ENCODE data around the gene MARCHF6.
"Not testable (repeated sequence)": the region's sequence is repeated elsewhere in the genome, so short reads cannot be mapped to it uniquely, and the experiment has no call there.

Gene MARCHF6, protein sequence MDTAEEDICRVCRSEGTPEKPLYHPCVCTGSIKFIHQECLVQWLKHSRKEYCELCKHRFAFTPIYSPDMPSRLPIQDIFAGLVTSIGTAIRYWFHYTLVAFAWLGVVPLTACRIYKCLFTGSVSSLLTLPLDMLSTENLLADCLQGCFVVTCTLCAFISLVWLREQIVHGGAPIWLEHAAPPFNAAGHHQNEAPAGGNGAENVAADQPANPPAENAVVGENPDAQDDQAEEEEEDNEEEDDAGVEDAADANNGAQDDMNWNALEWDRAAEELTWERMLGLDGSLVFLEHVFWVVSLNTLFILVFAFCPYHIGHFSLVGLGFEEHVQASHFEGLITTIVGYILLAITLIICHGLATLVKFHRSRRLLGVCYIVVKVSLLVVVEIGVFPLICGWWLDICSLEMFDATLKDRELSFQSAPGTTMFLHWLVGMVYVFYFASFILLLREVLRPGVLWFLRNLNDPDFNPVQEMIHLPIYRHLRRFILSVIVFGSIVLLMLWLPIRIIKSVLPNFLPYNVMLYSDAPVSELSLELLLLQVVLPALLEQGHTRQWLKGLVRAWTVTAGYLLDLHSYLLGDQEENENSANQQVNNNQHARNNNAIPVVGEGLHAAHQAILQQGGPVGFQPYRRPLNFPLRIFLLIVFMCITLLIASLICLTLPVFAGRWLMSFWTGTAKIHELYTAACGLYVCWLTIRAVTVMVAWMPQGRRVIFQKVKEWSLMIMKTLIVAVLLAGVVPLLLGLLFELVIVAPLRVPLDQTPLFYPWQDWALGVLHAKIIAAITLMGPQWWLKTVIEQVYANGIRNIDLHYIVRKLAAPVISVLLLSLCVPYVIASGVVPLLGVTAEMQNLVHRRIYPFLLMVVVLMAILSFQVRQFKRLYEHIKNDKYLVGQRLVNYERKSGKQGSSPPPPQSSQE

DNA sequence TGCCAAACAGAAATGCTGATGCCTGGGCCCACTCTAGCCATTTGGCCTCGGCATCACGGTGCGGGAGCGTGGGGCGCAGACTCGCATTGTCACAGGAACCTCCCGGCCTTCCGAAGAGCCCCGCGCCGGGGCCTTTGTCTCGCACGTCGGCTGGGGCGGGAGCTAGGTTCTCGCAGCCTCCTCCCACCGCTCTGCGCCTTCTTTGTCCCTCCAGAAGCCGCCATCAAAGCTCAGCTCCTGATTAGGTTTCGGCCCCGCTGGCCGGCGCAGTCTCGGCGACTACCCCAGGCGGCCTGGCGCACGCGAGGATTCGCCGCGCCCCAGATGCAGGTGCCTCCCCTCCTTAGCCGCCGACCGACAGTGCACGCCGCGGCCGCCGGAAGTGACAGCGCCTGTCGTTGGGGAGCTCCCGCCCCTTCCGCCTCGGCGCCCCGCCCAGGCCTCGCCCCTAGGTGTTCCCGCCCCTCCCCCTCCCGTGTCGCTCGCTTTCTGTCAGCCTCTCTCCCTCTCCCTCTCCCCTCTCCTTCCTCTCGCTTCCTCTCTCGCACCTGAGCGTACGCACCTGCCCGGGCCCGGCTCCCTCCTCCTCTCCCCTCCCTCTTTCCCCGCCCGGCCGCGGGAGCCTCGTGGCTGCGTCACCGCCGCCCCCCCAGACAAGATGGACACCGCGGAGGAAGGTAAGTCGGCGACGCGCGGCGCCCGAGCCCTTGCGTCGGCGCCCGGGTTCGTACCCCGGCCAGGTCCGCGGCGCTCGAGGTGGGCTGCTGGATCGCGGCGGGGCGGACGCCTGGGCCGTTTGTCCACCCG lies at the start of gene MARCHF6:
Gene MARCHF6, plus strand, starts transcription at position 455 of the 807 bp plus-strand sequence. Its CDS starts 204 bp downstream, at position 659.
- DNase-seq: peak; percentile 97

DNA sequence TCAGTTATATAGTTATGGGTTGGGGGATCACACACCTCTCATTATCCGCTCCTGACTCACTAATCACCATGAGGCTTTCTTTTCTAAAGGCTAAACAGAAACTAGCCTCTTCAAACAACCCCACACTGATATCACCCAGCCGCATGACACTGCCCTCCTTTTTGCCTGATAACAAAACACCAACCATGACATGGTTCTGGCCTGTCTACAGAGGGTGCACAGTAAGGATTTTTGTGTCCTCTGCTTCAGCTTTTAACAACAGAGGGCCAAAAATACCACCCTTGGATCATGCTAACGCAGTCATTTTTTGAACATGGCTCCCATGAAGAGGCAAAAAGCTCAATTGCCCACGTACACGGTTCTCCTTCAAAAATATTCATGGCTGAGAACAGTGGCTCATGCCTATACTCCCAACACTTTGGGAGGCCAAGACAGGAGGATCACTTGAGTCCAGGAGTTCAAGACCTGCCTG lies 49.8 kb upstream of the MARCHF6 start:
- DNase-seq: no peak

DNA sequence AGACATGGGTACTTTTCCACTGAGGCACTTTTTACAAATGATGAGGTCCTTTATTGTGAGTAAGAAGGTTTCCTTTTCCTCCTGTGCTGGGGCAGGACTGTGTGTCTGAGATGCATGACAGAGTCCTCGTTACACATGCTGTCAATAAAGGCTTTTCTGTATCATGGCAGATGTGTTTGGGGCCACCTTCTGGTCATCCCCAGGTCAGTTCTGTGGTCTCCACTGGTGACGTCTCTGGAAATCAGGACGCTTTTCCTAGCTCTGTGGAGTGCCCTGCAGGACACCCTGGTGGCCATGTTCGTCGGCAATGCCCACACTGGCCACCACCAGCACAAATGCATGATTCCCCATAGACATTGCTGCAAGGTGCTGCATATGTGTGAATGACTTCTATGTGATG lies 48.6 kb upstream of the MARCHF6 start:
- no peak for DNase-seq

DNA sequence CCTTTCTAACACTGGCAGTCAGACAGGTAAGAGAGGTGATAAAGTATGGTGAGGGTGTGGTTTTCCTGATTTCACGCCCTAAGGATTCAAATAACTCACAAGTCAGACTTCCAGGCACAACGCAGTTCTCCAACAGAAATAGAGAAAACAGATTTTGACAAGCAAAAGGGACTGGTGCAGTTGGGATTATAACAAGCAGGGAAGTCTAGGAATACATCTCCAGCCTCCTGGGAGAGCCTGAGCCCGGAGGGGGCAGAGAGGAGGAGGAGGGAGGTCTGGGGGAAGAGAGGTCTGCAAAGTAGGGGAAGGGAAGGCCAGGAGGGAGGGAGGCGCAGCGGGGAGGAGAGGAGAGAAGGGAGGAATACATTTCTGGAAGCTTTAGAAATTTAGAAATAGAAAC lies 47.4 kb upstream of the MARCHF6 start:
- DNase-seq: no peak

DNA sequence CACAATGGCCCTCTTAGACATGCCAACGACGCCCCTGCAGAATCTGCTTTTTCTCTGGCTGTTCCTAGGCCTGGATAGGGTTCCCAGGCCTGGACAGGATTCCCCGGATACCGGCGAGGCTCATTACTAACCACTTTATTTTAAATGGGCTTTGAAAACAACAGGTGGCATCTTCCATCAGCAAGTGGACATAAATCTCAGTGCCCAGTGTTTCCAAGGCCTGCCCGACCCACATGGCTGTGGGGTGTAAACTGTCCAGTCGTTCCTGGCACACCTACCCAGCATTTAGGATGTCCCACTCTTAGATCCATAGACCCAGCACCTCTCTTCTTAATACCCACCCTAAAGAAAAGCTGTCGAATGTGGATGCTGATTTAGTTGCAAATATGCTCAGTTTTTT lies 46.7 kb upstream of the MARCHF6 start:
- DNase-seq: no peak

DNA sequence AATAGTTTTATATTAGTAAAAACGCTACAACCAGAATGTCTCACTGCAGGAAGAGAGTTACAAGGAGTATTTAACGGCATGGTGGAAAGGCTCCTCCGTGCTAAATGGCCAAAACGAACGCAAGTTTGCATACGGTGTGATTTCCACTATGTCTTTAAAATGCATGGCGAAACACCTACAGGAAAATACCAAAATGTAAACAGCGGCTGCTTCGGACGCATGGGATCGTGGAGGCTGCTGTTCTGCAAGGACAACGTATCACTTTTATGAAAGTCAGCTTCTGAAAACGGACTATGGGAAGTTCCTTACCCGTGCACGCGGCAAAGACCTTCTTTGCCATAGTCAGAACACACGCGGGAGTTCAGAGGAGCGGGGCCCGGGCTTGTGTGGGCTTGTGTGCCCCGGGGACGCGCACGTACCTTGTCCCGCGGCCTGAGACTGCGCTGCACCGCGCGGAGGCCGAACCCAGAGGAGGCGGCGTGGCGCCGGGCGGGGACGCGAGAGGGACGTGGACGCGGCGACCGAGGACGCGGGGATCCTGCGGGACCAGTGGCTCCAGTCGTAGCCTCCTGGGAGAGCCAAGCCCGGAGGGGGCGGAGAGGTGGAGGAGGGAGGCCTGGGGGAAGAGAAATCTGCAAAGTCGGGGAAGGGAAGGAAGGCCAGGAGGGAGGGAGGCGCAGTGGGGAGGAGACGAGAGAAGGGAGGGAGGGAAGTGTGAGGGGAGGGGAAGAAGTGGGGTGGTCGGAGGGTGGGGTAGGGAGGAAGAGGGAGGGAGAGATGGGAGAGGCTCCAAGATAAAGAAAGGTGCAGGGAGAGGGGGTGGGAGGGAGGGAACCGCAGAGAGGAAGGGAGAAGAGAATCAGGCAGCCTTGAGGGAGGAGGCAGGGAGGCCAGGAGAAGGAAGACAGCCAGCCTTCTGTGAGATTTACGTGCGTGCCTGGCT lies 46.0 kb upstream of the MARCHF6 start, which contains the start of gene CMBL:
Gene CMBL, minus strand, starts transcription at position 697 of the 943 bp plus-strand sequence. CDS start 17,140 bp downstream, outside the sequence.
- DNase-seq: peak; percentile 79

DNA sequence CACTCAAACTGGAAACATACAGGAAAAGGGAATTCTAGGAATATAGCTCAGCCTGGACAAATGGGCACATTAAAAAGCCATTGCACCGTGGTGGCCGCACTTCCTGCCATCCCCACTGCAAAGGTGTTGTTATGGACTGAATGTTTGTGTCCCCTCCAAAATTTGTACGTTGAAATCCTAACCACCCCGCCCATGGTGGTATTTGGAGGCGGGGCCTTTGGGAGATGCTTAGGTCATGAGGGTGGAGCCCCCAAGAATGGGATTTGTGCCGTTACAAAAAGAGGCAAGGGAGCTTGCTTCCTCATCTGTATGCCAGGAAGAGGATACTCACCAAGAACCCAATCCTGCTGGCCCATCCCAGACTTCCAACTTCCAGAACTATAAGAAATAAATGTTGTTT lies 44.7 kb upstream of the MARCHF6 start:
- DNase-seq: no peak

DNA sequence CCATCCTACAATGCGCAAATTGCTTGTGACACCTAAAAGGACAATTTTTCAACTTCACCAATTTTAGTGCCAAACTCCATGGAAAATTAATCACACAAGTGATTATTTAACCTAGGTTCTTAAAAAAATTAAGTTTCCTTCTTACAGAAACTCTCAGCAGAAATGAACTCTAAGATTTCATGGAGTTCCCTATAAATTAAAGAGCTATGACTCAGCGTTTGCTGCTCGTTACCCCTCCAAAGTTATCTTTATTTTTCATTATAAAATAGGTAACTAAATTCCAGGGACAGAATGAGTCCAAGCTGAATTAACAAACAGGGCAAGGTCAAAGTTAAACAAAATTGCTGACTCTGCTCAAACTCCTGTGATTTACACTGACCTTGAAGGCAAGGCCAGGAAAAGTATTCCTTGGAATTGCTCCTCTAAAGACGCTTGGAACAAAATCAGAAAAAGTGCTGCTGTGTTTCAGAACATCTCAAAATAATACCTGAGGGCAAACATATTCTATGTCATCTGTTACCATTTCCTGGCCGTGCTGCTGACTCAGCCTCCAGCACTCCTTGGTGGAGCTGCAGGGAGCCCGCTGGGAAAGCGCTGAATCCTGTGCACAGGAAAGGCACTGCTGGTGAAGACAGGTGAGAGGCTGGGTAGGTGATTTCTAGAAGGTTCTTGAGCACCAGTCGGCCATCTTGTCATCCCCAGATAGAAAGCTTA lies 43.3 kb upstream of the MARCHF6 start:
- DNase-seq: no peak

DNA sequence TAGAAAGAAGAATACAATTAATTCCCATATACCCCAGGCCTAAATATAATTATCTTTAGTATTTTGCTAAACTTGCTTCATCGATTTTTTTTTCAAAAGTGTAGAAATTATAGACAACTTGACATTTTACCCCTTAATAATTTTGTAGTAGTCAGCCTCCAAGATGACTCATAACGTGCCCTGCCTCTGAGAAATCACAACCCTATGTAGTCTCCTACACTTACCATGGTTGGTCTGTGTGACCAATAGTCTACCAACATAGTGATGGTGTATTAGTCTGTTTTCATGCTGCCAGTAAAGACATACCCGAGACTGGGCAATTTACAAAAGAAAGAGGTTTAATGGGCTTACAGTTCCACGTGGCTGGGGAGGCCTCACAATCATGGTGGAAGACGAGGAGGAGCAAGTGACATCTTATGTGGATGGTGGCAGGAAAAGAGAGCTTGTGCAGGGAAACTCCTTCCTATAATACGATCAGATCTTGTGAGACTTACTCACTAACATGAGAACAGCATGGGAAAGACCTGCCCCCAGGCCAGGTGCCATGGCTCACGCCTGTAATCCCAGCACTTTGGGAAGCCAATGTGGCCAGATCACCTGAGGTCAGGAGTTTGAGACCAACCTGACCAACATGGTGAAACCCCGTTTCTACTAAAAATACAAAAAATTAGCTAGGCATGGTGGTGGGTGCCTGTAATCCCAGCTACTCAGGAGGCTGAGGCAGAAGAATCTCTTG lies 42.5 kb upstream of the MARCHF6 start:
- DNase-seq: not testable (repeated sequence)

DNA sequence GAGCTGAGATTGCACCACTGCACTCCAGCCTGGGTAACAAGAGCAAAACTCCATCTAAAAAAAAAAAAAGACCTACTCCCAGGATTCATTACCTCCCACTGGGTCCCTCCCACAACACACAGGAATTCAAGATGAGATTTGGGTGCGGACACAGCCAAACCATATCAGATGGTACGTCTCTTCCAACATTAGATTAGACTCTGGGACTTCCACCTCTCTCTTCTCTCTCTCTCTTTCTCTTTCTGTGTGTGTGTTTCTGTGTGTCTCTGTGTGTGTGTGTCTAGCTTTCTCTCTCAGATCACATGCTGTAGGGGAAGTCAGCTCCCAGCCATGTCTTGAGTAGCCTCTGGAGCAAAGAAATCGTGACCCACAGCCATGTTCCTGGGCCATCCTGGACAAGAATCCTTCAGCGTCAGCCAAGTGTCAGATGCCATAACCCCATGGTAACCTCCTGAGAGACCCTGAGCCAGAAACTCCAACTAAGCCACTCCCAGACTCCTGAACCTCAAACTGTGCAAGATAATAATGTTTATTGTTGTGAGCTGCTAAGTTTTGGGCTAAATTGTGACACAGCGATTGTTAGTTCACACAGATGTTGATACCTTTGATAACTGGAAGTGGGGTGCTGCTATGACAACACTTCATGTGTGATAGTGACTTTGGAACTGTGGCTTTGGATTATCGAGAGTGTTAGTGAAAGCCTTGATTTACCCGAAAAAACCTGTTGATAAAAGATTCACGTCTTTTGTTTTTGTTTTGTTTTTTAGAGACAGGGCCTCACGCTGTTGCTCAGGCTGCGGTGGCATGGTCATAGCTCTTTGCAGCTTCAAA lies 41.7 kb upstream of the MARCHF6 start:
- DNase-seq: no peak

DNA sequence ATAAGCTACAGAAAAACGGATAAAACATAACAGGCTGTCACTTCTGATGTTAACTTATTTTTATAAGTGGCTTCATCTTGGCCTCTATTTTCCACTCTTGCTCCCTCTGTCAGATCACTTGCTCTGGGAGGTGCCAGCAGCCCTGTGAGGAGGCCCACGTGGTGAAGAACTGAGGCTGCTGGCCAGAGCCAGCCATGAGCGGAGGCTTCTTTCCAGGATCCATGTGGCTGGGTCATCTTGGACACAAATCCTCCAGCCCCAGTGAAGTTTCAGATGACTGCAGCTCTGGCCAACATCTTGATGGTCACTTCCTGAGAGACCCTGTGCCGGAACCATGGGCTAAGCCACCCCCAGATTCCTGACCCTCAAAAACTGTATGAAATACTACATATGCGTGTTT lies 38.3 kb upstream of the MARCHF6 start:
- DNase-seq: no peak

DNA sequence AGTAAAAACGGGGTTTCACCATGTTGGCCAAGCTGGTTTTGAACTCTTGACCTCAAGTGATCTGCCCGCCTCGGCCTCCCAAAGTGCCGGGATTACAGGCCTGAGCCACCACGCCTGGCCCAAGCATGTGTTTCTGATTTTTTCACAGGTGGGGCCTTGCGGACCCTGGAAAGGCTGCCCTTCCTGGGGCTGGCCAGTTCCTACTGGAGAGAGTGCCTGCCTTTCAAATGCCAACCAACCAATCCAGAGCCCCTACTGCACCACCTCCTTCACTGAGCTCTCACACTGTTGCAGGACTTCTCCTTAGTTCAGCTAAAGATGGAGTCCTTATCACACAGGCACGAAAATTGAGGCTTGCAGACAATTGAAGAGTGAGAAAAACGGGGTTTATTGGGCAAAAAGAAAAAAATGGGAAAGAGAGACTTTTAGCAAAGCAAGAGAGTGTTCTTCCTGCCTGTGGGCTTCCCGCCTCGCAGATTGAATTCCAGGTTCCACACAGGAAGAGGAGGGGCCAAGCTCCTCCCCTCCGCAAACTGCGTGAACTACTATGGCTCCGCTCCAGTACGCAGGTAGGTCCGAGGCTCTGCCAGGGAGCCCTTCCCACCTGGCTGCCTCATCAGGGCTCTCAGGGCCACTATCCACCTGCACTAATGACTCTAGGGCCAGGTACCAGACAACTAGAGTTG lies 37.5 kb upstream of the MARCHF6 start:
- DNase-seq: no peak

DNA sequence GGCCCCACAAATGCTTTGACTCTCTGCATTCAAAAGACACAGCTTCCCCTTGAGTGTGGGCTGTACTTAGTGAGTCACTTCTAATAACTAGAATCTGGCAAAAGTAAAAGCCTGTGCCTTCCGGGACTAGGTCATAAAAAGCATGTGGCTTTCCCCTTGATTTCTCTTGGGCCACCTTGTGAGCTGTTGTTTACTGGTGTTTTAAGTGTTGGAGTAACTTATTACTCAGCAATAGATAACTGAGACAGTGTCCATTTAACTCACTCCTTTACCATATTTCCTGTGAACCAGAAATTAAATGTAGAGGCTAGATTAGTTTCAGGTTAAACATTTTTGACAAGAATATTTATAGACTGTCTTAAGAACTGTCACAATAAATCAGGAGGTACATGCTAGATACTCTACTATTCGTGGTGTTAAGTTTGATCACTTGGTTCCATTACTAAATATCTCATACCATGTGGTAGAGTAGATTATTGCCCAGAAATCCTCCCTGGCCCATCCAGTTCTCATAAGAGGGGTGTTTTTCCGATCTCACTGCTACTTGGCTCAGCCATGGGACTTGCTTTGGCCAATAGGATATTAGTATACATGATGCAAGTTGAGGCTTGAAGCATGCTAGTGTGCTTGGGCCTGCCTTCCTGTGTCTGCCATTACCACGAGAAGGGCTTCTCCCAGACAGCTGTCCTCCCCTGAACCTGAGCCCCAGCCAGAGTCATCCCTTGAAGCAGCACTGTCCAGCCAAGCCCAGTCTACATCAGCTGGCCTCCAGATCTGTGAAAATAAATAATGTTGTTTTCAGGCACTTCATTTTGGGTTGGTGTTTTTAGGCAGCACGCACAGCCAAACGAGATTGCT lies 35.4 kb upstream of the MARCHF6 start:
- DNase-seq: no peak

DNA sequence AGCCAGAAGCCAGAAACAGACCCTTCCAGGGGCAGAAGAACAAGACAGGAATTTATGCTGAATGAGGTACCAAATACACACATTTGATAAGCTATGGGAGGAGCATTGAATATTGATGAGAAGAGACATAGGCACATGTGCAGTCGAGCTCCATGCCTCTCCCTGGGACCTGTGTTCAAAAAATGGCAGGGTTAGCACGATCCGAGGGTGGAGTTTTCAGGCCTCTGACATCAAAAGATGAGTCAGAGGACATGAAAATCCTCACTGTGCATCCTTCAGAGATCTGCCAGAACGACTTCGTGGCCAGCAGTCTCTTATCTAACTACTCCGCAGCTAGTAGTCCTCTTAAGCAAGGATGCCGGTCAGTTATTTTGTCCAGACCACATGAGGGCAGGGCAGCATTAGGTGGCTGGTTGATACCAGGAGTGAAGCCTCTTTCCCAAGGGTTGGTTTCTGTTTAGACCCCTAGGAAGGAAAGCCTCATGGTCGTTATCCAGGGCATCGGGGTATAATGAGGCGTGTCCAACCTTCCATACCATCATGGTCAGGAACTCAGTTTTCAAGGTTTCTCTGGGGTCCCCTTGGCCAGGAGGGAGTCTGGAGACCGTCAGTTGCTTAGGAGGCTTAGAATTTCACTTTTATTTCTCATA lies 34.2 kb upstream of the MARCHF6 start:
- DNase-seq: no peak

DNA sequence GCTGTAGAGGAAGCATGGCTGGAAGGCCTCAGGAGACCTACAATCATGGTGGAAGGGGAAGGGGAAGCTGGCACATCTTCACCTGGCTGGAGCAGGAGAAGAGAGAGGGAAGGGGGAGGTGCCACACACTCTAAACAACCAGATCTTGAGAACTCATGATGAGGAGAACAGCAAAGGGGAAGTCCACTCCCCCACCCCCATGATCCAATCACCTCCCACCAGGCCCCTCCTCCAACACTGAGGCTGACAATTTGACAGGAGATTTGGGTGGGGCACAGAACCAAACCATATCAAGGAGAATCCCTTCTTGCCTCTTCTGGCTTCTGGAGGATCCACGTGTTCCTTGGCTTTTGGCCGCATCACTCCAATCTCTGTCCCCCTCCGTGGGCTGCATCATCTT lies 32.7 kb upstream of the MARCHF6 start:
- DNase-seq: no peak

DNA sequence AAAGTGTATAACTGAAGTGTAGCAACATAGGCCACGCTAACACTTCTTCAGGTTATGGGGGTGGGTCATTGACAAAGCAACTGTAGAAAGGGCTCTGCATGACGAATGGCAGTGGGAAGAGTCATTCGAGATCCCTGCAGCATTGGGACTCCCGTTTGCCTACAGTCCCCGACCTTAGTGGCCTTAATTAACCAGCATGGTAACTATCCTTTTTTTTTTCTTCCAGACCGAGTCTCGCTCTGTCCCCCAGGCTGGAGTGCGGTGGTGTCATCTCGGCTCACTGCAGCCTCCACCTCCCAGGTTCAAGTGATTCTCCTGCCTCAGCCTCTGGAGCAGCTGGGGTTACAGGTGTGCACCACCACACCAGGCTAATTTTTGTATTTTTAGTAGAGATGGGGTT lies 31.6 kb upstream of the MARCHF6 start:
- DNase-seq: no peak
